RWPE2 (cell line): ENCODE data around the gene CIB4.

Experiments
- ATAC-seq: fragments of 200-7000 bp; cut with Tn5 transposase; 3 replicates; pipeline ENCODE4 v1.9.1; 2021; ENCODE audit warnings: low read depth
- DNase-seq: peaks from one replicate; pipeline ENCODE4 v3.0.0-alpha.2; 2020; ENCODE audit warnings: low spot score
- H3K27ac ChIP-seq: fragments of 450-650 bp; 2 replicates; pipeline ENCODE4 v1.5.1; 2017; ENCODE audit warnings: mild to moderate bottlenecking; ENCODE audit not compliant: poor library complexity, severe bottlenecking
- H3K27me3 ChIP-seq: fragments of 250-450 bp; sonication (Bioruptor Pico); 2 replicates; pipeline ENCODE4 v1.5.1; 2021; ENCODE audit warnings: mild to moderate bottlenecking, moderate library complexity; ENCODE audit not compliant: insufficient read depth, poor library complexity, severe bottlenecking
- H3K36me3 ChIP-seq: fragments of 250-450 bp; sonication (Bioruptor Pico); 2 replicates; pipeline ENCODE4 v1.5.1; 2020; ENCODE audit warnings: low read depth, mild to moderate bottlenecking, moderate library complexity
- H3K4me1 ChIP-seq: fragments of 250-450 bp; sonication (Bioruptor Pico); 2 replicates; pipeline ENCODE4 v1.5.1; 2021; ENCODE audit warnings: mild to moderate bottlenecking, moderate library complexity; ENCODE audit not compliant: insufficient read depth, poor library complexity, severe bottlenecking
- H3K4me3 ChIP-seq: fragments of 250-450 bp; sonication (Bioruptor Pico); 2 replicates; pipeline ENCODE4 v1.5.1; 2021; ENCODE audit warnings: mild to moderate bottlenecking, moderate library complexity; ENCODE audit not compliant: severe bottlenecking
- H3K9me3 ChIP-seq: fragments of 250-450 bp; sonication (Bioruptor Pico); 2 replicates; pipeline ENCODE4 v1.5.1; 2021; ENCODE audit warnings: mild to moderate bottlenecking, moderate library complexity; ENCODE audit not compliant: severe bottlenecking
- TF ChIP-seq, protein P1 (sequence below): fragments of 450-650 bp; IDR thresholded peaks from one replicate; pipeline ENCODE4 v1.5.1; 2017; ENCODE audit warnings: mild to moderate bottlenecking, moderate library complexity; ENCODE audit not compliant: poor library complexity, severe bottlenecking

CIB4 gene

DNA sequence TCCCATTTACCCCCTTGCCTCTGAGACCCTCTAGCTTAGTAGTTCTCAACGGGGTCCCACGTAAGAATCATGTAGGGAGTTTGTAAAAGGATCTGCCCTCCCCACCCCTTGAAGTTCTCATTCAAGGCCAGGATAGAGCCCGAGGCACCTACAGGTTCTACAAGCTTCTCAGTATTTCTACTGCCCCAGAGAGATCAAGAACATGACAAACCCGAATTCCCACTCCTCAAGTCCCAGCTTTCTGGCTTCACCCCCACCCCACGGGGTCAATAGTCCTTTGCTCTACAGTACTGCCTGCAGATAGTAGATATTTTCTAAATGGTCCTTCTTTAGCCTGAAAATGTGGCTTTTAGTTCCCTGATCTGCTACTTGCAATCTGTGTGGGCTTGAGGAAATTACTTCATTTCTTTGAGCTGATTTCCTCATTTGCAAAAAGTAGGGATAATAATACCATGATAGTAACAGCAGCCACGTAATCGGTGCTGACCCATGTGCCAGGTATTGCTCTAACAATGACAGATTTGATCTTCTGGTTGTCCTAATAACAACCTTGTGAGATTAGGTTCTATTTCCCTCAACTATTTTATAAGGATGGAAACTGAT, 7.1 kb downstream of the CIB4 start:
- H3K36me3 ChIP-seq: no peaks in the 10 kb centered on the region
- no peak overlapping the region for H3K27ac ChIP-seq
- no peak overlapping the region for H3K4me3 ChIP-seq
- DNase-seq (no peak), ATAC-seq (no peak)
- H3K27me3 ChIP-seq: no peaks in the 10 kb centered on the region
- H3K4me1 ChIP-seq: no peaks in the 10 kb centered on the region
- TF ChIP-seq, protein P1, sequence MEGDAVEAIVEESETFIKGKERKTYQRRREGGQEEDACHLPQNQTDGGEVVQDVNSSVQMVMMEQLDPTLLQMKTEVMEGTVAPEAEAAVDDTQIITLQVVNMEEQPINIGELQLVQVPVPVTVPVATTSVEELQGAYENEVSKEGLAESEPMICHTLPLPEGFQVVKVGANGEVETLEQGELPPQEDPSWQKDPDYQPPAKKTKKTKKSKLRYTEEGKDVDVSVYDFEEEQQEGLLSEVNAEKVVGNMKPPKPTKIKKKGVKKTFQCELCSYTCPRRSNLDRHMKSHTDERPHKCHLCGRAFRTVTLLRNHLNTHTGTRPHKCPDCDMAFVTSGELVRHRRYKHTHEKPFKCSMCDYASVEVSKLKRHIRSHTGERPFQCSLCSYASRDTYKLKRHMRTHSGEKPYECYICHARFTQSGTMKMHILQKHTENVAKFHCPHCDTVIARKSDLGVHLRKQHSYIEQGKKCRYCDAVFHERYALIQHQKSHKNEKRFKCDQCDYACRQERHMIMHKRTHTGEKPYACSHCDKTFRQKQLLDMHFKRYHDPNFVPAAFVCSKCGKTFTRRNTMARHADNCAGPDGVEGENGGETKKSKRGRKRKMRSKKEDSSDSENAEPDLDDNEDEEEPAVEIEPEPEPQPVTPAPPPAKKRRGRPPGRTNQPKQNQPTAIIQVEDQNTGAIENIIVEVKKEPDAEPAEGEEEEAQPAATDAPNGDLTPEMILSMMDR: no peak
- H3K9me3 ChIP-seq: no peaks in the 10 kb centered on the region

GRCh38 chr2:26633351-26633945, 7.7 kb downstream of the CIB4 start:
- Histone ChIP-seq H3K4me3 (no peak overlapping the region), H3K27ac (no peak overlapping the region), H3K9me3 (no peaks in the 10 kb centered on the region), H3K27me3 (no peaks in the 10 kb centered on the region), H3K4me1 (no peaks in the 10 kb centered on the region), H3K36me3 (no peaks in the 10 kb centered on the region)
- TF ChIP-seq, protein P1: no peak
- ATAC-seq (no peak), DNase-seq (no peak)

DNA sequence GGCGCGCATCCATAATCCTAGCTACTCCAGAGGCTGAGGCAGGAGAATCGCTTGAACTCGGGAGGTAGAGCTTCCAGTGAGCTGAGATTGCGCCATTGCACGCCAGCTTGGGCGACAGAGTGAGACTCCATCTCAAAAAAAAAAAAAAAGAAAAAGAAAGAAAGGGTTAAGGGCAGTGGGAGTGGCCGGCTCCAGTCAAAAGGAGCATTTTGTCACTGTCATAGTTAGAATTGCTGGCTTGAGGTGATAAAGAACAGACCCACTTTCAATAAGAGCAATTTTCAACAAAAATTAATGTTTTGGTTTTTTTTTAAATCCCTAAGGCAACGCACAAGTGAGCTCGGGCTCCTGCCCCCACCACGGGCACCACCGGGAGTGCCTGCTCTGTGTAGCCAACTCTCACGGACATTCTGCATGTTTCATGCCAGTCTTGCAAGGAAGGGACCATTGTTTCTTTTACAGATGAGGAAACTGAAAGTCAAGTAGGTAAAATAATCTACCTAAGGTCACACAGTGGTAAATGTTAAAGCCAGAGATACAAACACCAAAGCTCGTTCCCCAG, 8.5 kb downstream of the CIB4 start:
- Histone ChIP-seq H3K4me3 (no peak overlapping the region), H3K27ac (no peak overlapping the region), H3K4me1 (no peaks in the 10 kb centered on the region), H3K27me3 (no peaks in the 10 kb centered on the region), H3K9me3 (no peaks in the 10 kb centered on the region), H3K36me3 (no peaks in the 10 kb centered on the region)
- TF ChIP-seq, protein P1: no peak
- ATAC-seq: no peak
- no peak for DNase-seq

DNA sequence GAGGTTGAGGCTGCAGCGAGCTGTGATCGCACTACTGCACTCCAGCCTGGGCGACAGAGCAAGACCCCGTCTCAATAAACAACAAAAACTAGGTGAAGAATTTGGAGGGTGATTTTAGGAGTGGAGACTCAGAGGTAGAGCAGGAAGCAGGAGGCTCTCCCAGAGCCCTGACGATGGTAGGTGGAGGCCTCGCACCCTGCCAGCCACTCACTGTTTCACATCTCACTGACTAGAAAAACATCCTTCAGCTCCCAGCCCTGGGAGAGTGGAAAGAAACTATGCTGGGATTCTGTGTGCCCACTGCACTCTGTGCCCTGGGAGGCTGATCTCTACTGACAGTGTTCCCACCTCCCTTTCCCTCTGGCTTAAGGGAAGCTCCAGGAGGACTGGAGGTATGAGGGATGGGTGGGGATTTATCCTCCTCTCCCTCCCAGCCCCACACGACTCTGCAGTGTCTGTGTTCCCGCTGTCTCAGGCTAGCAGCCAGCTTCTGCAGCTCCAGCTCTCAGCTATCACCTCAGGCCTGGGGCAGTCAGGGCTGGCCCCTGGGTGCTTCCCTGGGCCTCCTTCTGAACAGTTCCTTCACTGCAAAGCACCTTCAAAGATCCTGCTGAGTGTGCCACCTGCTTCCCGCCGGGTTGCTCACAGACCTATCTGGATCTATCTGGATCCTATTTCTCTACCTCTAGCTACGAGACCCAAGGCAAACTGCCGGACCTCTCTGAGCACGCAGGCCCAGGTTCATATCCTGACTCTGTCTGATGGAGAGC, 9.6 kb downstream of the CIB4 start:
- no peaks in the 10 kb centered on the region for H3K27me3 ChIP-seq
- no peak overlapping the region for H3K4me3 ChIP-seq
- ATAC-seq (no peak), DNase-seq (no peak)
- H3K27ac ChIP-seq: no peak overlapping the region
- TF ChIP-seq, protein P1: no peak
- H3K4me1 ChIP-seq: no peaks in the 10 kb centered on the region
- H3K9me3 ChIP-seq: no peaks in the 10 kb centered on the region
- H3K36me3 ChIP-seq: no peaks in the 10 kb centered on the region
